Stimulated activated naive CD4-positive, alpha-beta T cell treated with Interleukin-2 at 50 U/mL for 16 hours (primary cell): ENCODE results near the gene TMEM240.

ENCODE experiments used
- DNase-seq: peaks from one replicate; lab custom pipeline; 2025; lab: John Stamatoyannopoulos, UW

The TMEM240 gene

DNA sequence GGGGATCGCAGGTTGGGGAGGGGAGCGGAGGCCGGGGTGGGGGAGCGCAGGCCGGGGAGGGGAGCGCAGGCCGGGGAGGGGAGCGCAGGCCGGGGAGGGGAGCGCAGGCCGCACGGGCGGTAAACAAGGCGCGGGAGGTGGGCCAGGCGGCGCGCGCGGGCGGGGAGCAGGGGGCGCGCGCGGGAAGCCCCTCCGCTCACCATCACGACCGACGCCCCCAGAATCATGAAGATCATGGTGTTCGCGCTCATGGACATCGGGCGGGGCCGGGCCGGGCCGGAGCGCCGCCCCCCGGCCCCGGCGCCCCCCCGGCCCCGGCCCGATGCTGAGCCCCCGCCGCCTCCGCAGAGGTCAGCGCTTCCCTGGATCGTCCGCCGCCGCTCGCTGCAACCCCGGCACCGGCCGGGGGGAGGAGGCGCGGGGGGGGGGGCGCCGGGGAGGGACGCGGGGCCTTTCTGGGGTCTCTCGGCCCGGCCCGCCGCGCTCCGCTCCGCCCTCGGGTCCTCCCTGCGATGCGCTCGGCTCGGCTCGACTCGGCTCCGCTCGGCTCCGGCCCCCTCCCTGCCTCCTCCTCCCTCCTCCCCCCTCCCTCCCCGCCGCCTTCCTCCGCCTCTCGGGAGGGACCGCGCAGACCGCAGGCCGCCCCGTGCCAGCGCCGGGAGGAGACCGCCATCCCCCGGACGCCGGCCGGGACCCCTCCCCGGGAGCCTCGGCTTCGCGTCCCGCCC is at the start of gene TMEM240:
Gene TMEM240 (minus strand): TSS at position 535 of the 728 bp plus-strand sequence. CDS start 278 bp downstream, at position 257.
- DNase-seq = peak; percentile 35

GRCh38 chr1:1583347-1584010 is 43.1 kb upstream of the TMEM240 start:
- no peak for DNase-seq

DNA sequence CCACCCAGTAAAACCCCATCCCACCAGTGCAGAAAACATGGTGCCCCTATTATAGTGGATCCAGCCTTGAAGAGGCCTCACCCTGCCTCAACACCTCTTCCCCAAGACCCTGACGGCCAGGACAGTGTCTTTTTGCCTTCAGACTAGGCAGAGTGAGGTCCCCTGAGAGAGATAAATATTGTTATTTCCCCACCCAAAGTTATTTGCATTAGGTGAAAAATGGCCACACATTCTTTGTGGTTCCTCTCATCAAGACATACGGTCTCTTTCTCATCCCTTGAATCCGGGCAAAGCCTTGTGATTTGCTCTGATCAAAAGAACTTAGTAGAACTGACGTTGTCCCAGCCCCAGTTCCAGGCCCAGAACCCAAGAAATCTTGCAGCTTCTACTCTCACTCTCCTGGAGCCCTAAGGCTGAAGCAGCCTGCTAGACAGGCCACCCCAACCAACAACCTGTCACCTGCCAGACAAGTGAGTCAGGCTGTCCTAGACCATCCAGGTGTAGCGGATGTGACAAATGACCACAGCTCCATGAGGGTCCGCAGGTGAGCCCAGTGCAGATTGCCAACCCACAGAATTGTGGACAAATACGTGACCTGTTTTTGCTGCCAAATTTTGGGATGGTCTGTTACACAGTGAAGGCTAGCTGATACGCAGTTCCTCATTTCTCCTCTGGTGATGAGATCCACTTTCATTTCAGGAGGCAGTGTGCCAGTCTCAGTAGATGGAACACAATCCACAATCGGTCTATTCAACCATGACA is 42.3 kb upstream of the TMEM240 start:
- DNase-seq = no peak

DNA sequence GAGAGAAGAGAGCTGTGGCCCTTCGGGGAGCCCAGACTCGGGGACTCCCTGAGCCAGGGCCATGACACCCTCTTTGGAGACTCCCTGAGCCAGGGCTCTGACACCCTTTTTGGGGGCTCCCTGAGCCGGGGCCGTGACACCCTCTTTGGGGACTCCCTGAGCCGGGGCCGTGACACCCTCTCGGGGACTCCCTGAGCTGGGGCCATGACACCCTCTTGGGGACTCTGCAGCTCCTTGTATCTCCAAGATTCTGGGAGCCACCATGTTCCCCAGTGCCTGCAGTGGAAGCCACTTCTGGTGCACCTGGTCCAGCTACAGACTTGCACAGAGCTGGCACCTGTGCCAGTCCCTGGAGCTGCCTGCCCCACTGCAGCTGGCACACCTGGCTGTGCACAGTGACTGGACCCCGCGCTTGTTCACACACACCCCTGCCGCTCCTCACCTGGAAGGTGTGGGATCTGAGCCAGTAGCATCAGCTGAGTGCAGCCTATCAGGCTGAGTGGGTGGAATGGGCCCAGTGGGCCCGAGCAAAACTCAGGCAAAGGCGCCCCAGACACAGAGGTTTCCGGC is 38.0 kb upstream of the TMEM240 start:
- DNase-seq = no peak

DNA sequence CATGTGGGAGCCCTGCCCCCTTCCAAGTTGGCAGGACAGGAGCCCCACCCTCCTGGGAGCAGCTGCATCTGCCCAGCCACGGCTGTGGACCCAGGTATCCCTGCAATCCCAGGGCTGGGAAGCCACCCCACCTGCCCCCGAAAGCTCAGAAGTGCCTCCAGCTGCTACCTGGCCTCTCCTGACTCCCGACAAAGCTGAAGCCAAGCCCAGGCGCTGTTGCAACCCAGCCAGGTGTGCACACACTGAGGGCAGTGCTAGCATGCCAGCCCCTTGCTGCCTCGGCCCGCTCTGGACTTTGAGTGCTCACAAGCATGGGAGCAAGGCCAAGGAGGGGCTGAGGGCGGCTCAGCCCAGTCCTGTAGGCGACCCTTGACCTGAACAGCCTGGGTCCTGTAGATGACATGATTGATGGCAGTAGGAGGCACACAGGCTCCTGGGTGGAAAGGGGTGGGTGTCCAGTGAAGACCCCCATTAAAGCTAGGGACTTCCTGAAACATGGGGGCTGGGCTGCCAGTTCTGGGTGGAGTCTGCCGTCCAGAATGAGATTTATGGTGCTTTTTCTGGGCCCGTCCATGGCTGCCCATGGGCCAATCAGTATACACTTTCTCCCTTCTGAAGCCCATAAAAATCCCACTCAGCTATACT is 37.1 kb upstream of the TMEM240 start:
- DNase-seq = no peak

DNA sequence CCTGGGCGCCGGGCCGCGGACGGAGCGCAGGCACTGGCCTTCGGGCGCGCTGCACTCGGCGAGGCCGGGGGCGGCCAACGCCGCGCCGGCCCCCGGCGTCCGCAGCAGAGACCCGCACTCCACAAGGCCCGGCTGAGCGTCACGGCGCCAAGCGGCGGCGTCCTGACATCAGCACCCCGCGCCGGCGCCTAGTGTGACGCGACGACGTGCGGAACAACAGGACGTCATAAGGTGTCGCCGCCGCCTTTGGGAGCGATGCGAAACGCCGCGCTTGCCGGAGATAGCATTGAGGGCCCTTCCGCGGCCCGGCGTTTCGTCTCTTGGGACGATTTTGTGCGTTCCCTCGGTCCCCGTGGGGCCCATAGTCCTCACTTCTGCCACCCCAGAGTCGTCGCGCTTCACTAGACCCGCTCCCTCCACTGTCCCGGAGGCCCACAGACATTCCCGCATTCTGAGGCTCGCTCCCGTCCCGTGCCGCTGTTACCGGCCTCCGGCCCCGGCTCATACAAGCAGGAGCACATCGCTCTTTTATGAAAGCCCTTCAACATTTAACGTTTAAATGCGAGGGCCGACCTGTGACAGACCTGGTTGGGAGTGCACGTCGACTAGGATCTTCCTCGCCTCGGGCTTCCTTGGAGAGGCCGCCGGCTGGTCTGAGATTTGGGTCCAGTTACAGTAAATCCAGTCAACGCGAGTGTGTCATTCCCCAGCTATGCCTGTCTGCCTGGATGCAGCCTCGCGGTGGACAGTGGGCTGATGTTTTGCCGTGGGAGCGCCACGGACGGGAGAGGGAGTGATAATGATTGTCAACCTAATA is 34.5 kb upstream of the TMEM240 start, which contains the start of gene SSU72:
Gene SSU72 (minus strand): TSS at position 143 of the 817 bp plus-strand sequence. CDS start 306 bp downstream, outside the sequence.
- DNase-seq = peak; percentile 91

DNA sequence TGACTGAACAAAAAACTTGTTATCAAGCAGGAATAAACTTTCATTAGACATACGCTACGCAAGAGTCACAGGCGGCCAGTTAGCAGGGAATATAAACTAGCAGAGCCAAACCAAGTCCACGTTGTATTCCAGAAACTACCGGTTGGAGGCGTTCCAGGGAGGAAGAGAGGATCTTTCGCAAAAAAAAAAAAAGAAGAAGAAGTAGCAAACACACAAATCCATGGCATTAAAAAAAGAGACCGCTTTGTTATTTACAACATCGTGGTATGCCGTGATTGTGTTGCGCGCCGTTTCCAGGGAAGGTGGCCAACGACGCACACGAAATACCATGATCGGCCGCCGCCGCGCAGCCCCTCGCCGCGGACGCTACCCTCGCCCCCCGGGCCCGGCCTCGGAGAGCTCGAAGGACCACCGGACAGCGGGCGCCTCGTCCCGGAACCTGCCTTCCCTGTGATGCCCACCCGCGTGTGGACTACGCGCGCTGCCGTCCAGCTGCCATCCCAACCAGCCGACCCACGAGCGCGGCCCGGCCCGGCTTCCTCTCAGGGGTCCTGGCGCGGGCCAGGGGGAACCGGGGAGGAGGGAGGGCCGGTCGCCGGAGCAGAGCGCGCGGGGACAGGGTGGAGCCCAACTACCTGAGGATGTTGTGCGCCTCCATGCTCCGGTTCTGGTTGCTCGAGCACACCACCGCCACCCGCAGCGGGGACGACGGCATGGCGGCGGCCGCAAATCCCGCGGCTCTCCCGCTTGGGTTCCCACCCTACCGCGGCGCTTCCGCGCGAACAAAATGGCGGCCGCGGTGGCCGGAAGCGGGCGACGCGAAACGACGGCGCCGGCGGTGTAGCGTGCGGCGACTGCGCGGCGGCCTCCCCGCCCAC is 33.7 kb upstream of the TMEM240 start:
- DNase-seq = peak; percentile 67

GRCh38 chr1:1569341-1569740 is 28.9 kb upstream of the TMEM240 start:
- DNase-seq = no peak

DNA sequence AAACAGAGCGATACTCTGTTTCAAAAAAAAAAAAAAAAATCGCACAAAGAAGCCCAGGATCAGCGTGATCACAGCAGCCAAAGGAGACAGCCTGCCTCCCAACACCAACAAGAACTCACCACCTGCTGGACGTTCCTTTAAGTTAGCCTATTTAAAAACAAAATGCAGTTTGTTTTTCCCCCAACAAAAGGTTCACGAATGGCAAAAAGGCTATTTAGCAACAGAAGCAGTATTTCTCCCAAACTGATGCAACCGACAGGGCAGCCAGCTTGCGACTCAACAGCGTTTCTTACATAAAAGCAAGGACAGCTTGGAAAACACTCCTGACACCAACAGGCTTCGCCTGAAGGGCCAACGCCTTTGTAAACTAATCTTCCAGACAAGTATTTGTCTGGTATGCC is 27.5 kb upstream of the TMEM240 start:
- DNase-seq = no peak

- no peak for DNase-seq
Measured at GRCh38 chr1:1567152-1567875, 26.9 kb upstream of the TMEM240 start.

GRCh38 chr1:1565340-1565739 is 24.9 kb upstream of the TMEM240 start:
- DNase-seq = no peak

GRCh38 chr1:1564268-1564667 is 23.8 kb upstream of the TMEM240 start:
- DNase-seq = no peak

DNA sequence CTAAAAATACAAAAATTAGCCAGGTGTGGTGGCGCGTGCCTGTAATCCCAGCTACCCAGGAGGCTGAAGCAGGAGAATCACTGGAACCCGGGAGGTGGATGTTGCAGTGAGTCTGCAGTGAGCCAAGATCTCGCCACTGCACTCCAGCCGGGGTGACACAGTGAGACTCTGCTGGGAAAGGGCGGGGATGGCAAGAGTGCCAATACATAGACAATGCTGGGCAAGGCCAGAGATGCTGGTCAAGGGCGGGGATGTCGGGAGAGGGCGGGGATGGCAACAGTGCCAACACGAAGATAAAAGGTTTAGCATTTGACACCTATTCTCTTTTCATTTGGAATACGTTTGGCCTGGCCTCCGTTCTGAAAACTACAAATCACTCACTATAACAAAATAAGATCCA is 23.3 kb upstream of the TMEM240 start:
- DNase-seq = no peak

DNA sequence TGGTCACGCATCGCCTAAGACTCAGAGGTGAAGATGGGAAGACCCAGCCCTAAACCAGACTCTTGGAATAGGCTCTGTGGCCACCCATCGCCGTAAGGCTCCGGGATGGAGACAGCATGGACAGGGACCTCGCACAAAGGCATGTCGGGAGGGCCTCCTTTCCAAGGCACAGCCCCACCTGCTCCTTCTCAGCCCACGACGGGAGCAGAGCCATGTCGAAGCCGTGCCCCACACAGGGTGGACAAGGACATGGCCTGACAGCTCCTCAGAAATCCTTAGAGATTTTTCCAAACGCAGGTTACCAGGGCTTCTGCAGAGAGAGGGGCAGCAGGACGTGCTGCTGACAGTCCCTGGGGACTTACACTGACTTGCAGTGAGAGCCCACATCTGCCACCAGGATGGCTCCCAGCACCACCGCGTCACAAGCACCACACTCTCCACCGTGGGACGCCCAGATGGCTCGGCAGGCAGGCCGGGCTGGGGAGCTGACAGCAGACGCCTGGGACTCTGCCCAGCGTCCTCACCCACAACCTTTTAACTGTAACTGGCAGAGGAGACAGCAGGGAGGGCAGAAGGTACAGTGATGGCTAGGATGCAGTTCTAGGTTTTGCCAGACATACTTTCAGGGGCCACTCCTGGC is 22.3 kb upstream of the TMEM240 start:
- no peak for DNase-seq

DNA sequence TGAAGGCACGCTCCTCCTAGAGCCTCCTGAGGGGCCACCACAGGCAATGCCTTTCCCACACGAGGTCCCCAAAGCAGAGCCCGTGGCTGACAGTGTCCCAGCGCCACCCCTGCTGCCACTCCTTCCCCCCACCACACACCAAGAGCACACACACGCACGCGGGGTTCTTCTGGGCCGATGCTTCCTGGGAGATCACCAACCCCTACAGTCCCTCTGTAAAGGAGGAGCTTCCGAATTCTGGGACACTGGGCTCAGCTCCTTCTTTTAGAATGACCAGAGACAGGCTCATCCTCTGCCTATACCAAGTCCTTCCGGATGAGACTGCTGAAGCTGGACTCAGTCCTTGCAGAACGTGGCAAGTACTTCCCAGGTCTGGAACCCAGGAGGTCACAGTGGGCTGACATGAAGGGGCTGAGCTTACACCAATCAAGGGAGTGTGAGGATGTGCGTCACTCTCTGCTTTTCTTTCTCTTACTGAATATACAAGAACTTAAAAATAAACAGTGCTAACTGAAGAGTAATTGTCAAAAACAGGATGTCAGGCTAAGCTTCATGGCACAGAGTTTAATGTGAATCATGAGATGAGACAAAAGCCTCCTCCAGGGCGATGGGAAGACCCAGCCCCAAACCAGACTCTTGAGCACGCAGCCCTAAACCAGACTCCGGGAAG is 21.5 kb upstream of the TMEM240 start:
- no peak for DNase-seq

GRCh38 chr1:1560178-1560577 is 19.8 kb upstream of the TMEM240 start:
- DNase-seq = no peak

GRCh38 chr1:1559066-1559465 is 18.6 kb upstream of the TMEM240 start:
- DNase-seq = no peak

DNA sequence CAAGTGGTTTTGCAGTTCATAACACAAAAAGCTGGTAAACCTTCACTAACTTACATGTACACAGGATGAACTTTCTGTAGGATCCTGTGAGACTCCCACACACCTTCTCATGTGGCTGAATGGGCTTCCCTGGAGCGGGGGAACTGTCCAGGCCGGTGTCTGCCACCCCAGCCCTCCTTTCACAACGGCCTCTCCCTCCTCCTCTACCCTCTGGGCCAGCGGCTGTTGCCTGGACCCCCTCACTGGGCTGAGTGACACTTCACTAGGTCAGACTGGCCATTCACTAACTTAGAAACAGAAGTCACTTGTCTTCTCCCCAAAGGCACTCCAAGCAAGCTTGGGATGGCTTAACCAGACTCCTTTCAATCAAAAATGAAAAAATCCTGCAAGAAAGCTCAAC is 18.2 kb upstream of the TMEM240 start:
- no peak for DNase-seq
